SH-SY5Y (cell line): ENCODE data around the gene TCF7L1.
A peak's percentile ranks its signal among the peaks of the same experiment; 100 is the strongest.

Experiments
- GATA2 ChIP-seq: IDR thresholded peaks from 2 replicates; pipeline ENCODE4 v1.6.1; 2011; ENCODE audit warnings: mild to moderate bottlenecking, low read depth, low read length
- GATA3 ChIP-seq: IDR thresholded peaks from 2 replicates; pipeline ENCODE4 v1.6.1; 2011; ENCODE audit warnings: low read depth, mild to moderate bottlenecking, low read length, moderate library complexity

TCF7L1 gene

DNA sequence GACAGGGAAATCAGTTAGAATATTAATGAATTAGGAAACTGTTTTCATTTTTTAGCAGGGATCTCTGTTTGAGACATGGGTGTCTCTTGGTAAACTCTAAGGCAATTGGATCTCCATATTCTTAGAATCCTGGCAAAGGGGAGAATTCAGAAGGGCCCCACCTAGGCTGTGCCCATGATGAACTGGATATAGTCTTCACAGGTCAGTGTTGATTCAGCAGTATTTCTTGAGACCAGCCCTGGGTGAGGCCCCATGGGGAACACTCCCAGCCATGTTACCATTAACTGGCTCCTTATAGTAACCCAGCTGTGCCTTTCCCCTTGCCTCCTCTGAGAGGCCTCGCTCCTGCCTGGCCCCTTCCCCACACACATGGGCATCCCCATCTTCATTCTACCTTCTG lies 76.7 kb downstream of the TCF7L1 start:
- TF ChIP-seq GATA2 (no peak), GATA3 (no peak)

DNA sequence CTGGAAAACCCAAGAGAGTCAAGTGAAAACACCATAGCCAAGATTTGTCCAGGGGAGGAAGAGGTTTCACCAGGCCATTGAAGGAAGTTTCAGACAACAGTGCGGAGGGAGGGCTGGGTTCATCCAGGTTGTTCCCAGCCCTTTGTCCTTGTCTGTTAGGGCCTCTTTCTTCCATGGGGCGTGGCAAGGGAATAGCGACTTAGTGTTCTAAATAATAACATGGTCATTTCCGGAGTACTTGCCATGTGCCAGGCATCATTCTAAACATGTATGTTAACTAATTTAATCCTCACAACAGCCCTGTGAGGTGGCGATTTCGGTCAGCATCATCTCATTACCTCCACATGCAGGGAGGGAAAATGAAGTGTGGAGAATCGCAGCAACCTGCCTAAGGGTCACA lies 77.3 kb downstream of the TCF7L1 start:
- no peak for TF ChIP-seq GATA3
- TF ChIP-seq GATA2: no peak

DNA sequence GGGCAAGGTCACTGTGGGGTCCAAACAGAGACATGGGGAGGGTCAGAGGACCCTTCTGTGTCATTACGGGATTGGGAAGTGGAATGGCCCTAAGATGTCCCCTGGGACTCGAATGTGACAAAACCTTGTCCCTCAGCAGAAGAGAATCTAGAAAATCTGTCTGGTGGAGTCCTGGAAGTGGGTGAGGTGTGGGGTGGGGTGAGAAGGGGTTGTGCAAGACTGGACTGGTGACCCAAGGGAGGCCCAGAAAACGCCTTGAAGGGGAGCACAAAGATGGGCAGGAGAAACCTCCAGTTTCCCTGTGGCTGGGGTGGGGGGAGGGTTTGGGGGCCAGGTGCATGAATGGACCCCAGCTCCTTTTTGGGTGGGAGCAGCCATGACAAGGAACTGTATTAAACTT lies 79.6 kb downstream of the TCF7L1 start:
- TF ChIP-seq GATA2 (no peak), GATA3 (no peak)

DNA sequence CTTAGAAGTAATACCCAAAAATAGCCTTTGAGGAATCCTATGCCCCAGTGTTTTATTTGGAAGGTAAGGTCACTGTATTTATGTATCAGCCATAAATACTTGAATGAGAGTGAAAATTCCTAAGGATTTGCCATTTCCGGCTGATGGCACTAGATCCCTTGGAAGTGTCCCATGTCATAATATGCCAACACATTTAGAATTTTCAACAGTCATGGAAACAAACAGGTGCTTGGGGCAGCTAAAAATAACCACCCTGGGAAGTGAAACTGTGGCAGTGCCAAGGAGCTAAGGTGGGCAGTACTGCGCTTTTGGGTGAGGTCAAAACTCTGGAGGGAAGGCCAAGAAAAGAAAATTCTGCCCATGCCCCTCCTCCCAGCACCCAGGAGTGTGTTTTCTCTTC lies 80.2 kb downstream of the TCF7L1 start:
- no peak for TF ChIP-seq GATA3
- TF ChIP-seq GATA2: no peak

DNA sequence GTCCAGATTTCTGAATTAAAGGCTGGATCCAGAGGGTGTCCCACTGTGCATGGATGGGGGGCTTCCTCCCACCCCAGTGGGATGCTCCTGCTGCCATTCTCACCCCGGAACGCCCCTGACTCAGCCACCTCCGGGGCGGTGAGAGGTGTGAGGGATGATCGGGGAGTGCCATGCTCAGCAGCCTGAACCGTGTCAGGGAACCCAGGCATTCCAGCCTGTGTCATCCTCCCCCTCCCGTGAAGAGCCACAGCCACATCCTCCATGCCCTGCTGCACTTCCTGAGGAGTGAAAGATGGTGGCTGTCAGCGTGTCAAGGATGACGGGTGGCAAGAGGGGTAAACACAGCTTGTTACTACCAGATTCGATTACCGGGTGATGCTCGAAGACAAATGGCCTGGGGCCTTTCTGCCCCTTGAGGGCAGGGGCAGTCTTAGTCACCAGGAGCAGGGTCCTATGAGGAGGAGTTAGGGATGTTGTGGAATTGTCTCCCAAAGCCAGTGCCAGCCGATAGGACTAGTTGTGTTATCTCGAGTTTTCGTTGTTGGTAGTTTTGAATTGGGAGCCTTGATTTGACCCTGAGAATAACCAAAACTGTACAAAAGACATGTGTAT lies 80.8 kb downstream of the TCF7L1 start:
- no peak for TF ChIP-seq GATA3
- TF ChIP-seq GATA2: no peak

DNA sequence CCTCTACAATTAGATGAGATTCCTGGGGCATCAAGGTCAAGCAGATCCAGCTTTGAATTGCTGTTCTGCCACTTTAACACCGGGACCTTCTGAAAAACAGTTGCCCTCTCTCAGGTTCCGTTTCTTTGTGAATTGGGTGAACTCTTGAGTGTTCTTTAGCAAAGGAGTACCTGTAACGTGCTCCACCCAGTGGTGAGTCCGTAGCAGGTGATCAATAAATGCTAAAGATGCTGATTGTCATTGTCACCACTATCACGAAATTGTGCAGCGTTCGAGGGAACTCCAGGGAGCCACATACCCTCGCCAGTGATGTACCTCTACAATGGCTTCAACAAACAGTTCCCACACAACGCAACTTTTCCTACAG lies 81.9 kb downstream of the TCF7L1 start:
- TF ChIP-seq GATA3 (no peak), GATA2 (no peak)

DNA sequence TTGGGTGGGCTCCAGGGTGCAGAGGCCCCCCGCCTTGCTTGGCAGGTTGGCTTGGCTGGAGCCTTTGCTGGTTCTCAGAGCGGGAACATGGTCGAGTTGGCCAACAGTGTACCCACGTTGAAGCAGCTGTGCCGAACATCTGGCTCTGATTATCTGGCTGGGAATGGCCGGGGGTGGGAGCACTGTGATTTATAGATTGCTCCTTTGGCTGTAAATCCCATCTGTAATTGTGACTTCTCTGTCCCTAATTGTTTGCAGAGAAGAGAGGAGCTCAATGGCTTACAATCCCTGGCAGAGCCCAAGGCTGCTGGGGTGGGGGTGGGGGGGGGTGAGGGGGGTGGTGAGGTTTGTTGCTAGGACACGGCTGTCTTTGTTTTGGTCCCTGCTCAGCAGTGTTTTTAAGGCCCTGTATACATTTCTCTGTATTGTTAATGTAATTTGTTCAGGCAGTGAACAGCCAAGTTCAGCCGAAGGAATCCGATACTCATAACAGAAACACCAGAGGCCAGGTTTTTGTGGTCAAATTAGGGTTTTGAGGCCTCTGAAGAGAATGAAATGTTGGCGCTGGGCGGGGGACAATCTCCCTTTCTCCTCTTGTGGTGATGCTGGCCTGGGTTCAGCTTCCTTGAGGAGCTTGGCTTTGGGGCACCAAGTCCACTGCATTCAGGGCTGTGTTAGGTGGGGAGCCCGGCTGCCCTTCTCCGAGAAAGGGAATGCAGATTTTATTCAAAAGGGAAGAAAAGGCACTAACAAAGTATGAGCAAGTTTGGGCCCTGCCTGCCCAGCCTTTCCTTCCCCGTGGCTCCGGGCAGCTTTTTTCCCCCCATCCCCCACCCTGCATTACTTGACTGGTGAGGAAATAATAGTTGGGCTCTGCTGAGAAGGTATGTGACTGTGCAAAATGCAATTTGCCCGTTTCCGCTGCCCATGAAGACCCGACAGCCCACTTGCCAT lies 82.5 kb downstream of the TCF7L1 start:
- TF ChIP-seq GATA2 (peak; percentile 76), GATA3 (no peak)

DNA sequence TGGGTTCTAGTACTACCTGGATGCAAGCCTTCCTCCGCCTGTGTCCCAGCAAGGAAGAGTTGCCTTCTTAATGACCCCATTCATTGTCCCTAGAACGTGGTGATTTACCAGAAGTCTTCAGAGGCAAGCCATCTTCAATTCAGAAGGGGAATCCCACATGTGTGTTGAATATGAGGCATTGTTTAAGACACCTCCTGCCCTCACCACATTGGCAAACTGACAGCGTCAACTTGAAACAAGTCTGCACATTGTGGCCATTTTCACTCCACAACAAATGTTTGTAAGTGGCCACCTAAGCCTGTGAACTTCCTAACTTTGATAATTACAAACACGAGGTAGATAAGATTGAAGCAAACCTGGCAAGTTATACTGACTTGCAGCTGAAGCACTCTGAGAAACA lies 83.7 kb downstream of the TCF7L1 start:
- TF ChIP-seq GATA2 (no peak), GATA3 (no peak)

DNA sequence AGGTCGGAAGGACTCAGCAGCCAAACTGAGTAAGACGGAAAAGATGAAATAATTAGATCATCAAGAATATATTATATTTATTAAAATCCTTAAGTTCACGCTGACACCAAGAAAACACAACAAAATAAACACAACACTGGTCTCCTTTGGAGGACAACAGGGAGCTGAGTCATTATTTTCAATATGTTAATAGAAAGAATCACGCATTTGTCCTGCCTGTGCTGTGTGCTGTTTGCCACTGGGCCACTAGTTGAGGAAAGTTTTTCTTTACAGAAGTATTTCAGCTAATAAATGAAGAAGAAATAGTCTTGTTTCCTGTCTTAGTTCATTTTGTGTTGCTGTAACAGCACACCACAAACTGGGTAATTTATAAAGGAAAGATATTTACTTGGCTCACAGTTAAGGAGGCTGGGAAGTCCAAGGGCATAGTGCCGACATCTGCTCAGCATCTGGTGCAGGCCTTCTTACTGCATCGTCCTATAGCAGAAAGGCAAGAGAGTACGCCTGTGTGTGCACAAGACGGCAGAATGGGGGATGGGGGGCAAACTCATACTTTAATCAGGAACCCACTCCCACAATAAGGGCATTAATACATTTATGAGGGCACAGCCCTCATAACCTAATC lies 88.0 kb downstream of the TCF7L1 start:
- TF ChIP-seq GATA2: no peak
- TF ChIP-seq GATA3: no peak

DNA sequence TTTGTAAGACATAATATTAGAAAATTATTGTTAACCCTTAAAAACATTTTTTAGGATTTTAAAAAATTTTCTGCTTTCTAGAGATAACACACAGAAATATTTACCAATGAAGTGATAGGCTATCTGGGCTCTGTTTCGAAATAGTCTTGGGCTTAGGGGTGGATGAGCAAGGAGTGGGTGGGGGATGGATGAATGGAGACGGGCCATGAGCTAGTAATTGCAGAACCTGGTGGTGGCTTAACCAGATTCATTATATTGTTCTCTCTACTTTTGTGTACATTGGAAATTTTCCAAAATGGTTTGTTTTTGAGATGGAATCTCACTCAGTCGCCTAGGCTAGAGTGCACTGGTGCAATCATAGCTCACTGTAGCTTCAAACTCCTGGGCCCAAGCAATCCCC lies 89.6 kb downstream of the TCF7L1 start:
- TF ChIP-seq GATA2 (peak; percentile 58; the same call in 1 of the 2 replicates), GATA3 (no peak)

DNA sequence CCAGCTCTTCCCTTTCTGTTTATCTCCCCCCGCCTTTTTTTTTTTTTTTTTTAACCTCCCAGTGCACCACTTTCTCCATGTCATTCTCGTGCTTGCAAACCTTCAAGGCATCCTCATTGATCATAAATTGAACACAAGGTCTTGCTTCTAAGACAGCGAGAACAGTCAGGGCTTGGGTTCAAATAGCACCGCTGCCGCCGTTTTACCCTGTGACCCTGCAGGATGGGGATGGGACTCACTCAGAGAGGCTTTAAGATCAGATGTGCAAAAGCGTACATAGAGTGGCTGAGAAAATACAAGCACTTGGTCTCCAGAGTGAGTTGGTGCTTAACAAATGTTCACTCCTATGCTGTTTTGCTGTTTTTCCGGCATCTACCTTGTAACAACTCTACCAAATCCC lies 93.6 kb downstream of the TCF7L1 start:
- TF ChIP-seq GATA2 (no peak), GATA3 (no peak)

DNA sequence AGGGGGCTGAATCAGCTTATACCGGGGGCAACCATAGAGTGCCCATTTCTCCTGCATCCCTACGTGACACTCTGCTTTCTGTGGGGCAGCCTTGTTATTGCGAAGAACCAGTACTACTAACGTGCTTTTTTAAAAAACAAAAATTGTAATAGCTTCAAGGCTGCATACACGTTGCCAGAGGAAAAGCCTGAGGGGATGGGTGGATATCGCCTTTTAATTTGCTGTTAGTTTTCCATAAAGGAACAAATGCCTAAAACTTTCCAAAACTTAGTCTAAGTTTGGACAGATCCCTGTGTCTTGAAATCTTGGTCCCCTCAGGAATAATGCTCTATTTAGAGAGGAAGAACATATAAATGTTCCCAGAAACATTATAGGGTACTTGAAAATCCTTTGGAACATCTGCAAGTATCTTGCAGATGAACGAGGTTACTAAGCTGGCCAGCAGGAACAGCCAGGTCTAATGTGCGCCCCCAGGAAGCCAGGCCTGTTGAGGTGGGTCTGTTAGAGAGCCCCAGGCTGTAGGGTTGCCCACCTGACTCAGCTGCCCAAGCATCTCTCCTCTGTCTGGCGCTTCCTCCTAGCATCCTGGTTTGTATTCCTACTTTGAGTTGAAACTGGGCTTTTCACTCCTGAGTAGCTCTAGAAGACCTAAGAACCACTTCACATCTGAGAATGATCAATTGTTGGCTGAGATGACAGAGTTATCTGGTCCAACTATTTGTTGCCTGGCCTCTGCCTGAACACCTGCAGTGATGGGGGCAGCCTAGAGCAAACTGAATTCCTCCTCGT lies 97.7 kb downstream of the TCF7L1 start:
- TF ChIP-seq GATA3 (no peak), GATA2 (no peak)

DNA sequence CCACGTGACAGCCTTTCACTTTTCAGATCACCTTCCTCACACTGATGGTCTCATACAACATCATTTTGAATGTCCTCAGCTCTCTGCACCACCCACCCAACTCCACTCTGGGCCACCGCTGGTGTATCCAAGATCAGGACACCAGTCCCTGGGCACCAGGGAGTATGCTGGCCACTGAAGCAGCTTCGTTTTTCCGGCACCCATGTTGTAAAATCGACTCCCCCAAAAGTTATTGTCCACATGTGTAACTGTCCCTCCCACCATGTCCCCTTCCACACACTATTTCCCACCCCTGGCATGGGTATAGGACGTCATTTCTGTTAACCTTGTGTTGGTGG lies 98.2 kb downstream of the TCF7L1 start:
- TF ChIP-seq GATA2: no peak
- no peak for TF ChIP-seq GATA3

DNA sequence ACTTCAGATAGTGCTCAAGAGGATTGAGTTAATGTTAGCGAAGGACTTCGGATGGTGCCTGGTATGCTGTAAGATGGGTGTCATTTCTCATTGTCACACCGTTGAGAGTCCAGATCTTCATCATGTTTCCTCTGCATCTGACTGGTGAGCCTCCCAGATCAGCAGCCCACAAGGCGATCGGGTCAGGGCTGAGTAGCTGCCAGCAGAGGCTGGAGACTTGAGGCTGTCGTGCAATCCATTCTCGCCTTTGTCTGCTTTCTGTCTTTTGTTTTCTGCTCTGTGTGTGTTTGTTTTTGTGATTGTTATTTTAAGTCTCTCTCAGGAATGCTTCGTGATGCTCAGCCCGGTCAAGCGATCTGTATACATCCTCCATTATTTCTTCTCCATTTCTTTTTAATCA lies 98.8 kb downstream of the TCF7L1 start:
- TF ChIP-seq GATA2: no peak
- TF ChIP-seq GATA3: no peak

DNA sequence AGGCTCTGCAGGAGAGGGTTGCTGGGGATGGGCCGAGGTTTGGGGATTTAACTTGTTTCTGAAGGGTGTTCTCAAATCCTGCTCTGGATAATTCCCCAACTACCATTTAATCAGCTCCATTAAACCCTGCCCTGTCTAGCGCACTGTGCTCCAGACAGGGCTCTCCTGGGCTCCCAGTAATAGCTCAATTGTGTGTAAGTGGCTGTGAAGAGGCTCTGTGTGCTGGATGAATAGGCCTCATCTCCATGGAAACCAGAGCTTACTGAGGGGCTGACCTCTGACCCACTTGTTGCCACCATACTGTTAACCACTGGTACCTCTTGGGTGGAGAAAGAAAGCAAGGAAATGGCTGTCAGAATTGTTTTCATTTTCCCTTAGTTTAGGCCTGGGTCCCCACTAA lies 101.7 kb downstream of the TCF7L1 start:
- TF ChIP-seq GATA2 (no peak), GATA3 (no peak)
